ENCODE measurements around the gene CCDC51.

CCDC51 gene

DNA sequence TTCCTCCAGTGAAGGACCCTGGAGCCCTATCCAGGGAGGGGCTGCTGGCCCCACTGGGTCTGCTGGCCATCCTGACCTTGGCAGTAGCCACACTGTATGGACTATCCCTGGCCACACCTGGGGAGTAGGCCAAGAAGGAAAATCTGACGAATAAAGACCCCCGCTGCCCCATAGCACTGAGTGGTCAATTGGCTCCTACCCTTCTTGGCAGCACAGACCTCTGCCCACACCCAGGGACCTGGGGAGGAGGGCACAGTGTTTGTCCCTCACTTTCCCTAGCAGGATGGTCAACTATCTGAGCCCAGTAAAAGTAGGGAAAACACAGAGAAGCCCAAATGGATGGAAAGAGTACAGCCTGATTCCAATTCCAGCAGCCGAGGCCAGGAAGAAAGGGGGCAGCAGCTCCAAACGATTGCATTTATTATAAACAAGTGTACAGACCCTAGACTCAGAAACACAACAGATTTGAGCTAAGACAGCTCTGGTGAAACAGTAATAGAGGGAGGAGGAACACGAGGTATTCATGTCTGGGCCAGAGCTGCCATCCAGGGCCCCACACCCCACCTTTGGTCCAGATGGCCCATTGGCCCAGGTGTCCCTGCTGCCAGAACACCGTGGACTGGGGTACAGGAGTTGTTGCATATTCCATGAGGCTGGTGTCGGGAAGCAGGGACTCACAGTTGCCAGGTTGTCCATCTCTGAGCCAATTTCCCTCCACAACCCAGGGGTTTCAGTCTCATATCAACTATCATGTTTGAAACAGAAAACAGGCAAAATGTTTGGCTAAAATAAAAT is 27.8 kb upstream of the CCDC51 start:
- no peak for TF ChIP-seq GATA2 (IDR thresholded peaks at IDR 0.05; ENCODE audit: low read depth, low read length)
- TF ChIP-seq GATA3 (IDR thresholded peaks at IDR 0.05; ENCODE audit: low read depth, low read length), result no peak

DNA sequence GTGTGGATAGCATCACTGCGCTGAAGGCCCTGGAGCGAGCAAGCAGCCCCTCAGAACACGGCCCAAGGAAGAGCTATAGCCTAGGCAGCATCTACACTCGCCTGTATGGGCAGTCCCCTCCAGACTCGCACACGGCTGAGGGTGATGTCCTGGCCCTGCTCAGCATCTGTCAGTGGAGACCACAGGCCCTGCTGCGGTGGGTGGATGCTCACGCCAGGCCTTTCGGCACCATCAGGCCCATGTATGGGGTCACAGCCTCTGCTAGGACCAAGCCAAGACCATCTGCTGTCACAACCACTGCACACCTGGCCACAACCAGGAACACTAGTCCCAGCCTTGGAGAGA is 27.2 kb upstream of the CCDC51 start:
- no peak for TF ChIP-seq GATA3 (IDR thresholded peaks at IDR 0.05; ENCODE audit: low read depth, low read length)
- no peak for TF ChIP-seq GATA2 (IDR thresholded peaks at IDR 0.05; ENCODE audit: low read depth, low read length)

DNA sequence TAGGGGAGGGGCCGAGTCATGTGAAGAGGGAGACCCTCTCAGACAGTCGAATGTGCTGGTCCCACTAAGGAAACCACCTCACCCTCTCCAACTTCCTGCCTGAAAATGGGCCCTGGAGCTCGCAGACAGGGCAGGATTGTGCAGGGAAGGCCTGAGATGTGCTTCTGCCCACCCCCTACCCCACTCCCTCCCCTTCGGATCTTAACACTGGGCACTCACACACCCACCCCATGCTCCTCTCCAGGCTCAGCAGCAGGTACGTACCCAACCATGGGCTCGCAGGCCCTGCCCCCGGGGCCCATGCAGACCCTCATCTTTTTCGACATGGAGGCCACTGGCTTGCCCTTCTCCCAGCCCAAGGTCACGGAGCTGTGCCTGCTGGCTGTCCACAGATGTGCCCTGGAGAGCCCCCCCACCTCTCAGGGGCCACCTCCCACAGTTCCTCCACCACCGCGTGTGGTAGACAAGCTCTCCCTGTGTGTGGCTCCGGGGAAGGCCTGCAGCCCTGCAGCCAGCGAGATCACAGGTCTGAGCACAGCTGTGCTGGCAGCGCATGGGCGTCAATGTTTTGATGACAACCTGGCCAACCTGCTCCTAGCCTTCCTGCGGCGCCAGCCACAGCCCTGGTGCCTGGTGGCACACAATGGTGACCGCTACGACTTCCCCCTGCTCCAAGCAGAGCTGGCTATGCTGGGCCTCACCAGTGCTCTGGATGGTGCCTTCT is 26.6 kb upstream of the CCDC51 start:
- no peak for TF ChIP-seq GATA2 (IDR thresholded peaks at IDR 0.05; ENCODE audit: low read depth, low read length)
- TF ChIP-seq GATA3 (IDR thresholded peaks at IDR 0.05; ENCODE audit: low read depth, low read length), result no peak

DNA sequence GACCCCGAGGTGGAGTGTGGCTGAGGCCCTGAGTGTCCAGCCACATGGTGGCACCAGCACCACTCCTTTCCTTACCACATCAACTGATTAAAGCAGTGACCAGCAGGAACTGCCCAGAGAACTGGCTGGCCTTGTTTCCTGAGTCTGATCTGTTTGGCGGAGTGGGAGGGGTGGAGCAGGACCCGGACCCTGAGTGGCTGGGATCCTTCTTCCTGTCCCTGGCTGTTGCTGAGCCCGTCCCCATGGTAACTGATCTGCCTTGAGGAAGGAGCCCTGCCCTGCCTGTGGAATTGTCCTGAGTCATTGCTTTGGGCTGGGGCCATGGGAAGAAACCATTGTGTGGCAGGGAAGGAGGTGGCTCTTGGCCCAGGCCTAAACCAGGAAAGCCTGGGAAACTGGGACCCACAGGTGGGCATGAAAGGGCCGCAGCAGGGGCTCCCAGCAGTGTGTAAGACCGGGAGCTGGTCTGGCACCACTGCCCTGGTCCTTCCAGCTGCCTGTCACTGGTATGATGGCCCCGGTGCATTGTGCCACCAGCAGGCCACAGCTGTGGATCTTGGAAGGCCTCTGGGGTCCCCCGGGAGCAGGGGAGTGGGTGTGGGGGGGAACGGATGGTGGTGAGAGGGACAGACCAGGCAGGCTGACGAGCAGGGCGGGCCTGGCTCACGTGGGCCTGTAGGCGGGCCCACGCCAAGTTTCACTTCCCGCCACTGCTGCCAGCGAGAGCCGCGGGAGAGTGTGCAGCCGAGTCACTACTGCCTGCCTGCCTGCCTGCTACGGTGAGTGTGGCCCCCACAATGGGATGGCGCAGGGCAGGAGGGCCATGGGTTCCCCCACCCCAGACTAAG is 25.8 kb upstream of the CCDC51 start:
- no peak for TF ChIP-seq GATA2 (IDR thresholded peaks at IDR 0.05; ENCODE audit: low read depth, low read length)
- TF ChIP-seq GATA3 (IDR thresholded peaks at IDR 0.05; ENCODE audit: low read depth, low read length), result no peak

DNA sequence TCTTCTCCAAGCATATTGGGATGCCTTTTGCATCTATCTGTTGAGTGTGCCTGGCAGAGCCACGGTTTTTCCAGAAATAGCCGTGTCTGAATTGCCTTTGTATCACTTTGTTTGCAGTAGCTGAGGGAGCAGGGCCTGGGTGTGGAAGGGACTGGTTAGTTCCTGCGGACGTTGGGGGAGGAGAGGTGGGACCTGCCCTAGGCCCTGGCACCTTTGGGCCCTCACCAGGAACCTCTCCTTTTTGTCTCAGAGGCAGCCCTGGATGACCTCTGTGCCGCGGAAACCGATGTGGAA is 25.3 kb upstream of the CCDC51 start:
- TF ChIP-seq GATA2 (IDR thresholded peaks at IDR 0.05; ENCODE audit: low read depth, low read length), result no peak
- no peak for TF ChIP-seq GATA3 (IDR thresholded peaks at IDR 0.05; ENCODE audit: low read depth, low read length)

DNA sequence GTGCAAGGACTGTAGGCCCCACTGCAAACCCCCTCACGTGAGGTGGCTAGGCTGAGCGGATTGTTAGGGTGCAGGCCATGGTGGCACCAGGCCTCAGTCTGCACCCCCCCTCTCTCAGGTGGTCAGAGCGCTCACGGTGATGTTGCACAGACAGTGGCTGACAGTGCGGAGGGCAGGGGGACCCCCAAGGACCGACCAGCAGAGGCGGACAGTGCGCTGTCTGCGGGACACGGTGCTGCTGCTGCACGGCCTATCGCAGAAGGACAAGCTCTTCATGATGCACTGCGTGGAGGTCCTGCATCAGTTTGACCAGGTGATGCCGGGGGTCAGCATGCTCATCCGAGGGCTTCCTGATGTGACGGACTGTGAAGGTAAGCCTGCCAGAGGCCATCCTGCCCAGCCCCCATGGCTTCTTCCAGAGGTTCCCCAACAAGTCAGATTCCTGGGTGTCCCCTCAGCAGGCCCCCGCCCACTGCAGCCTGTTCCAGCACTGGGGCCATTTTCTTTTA is 24.8 kb upstream of the CCDC51 start:
- no peak for TF ChIP-seq GATA3 (IDR thresholded peaks at IDR 0.05; ENCODE audit: low read depth, low read length)
- no peak for TF ChIP-seq GATA2 (IDR thresholded peaks at IDR 0.05; ENCODE audit: low read depth, low read length)

DNA sequence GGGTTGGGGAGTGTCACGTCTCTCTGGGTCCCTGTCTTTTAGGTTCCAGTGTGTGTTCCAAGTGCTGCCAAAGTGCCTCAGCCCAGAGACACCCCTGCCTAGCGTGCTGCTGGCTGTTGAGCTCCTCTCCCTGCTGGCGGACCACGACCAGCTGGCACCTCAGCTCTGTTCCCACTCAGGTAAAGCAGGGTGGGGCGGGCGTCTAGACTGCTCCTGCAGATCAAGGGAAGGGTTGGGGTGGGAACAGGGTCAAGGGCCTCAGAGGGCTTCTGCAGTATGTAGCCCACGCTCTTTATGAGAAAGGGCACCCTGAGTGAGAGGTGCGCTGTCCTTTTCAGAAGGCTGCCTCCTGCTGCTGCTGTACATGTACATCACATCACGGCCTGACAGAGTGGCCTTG is 23.8 kb upstream of the CCDC51 start:
- TF ChIP-seq GATA3 (IDR thresholded peaks at IDR 0.05; ENCODE audit: low read depth, low read length), result no peak
- TF ChIP-seq GATA2 (IDR thresholded peaks at IDR 0.05; ENCODE audit: low read depth, low read length), result no peak

DNA sequence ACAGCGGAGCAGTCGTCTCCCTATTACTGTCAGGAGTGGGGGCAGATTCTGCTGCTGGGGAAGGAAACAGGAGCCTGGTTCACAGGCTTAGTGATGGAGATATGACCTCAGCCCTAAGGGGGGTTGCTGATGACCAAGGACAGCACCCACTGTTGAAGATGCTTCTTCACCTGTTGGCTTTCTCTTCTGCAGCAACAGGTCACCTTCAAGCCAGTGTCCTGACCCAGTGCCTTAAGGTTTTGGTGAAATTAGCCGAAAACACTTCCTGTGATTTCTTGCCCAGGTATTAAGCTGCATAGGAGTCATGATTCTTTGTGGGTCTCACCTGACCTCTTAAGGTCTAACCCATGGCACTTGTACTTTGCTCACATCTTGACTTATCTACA is 20.6 kb upstream of the CCDC51 start:
- TF ChIP-seq GATA3 (IDR thresholded peaks at IDR 0.05; ENCODE audit: low read depth, low read length) (no peak), GATA2 (IDR thresholded peaks at IDR 0.05; ENCODE audit: low read depth, low read length) (no peak)

DNA sequence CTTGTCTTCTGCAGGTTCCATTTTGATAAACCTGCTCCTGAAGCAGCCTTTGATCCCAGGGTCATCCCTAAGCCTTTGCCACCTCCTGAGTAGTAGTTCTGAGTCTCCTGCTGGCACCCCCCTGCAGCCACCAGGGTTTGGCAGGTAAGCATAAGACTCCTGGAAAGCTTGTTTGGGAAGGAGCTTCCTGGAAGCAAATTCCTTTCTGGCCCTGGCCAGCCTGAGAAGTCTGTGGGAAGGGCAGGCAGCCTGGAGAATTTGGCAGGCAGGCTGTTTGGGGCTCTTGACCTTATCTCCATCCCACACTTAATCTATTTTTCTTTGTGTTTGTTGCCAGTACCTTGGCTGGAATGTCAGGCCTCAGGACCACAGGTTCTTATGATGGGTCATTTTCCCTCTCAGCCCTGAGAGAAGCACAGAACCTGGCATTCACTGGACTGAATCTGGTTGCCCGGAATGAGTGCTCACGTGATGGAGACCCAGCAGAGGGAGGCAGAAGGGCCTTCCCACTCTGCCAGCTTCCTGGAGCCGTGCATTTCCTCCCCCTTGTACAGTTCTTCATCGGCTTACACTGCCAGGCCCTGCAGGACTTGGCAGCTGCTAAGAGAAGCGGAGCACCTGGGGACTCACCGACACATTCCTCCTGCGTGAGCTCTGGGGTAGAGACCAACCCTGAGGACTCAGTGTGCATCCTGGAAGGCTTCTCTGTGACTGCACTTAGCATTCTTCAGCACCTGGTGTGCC is 20.0 kb upstream of the CCDC51 start:
- TF ChIP-seq GATA3 (IDR thresholded peaks at IDR 0.05; ENCODE audit: low read depth, low read length), result no peak
- TF ChIP-seq GATA2 (IDR thresholded peaks at IDR 0.05; ENCODE audit: low read depth, low read length), result no peak

DNA sequence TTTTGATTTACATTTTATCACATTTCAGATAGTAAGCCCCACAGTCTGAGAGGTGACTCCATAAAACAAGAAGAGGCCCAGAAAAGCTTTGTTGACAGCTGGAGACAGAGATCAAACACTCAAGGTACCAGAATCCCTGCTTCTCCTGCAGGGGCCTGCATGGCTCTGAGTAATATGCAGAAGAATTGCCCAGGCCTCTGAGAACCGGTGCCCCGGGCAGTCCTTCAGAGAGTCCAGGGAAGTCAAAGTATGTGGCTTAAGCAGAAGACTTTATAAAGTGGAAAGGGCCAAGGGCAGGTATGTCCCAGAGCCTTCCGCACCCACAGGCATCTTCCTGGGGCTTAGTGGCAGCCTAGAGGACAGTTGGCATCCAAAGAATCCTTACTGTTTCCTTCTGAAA is 19.4 kb upstream of the CCDC51 start:
- TF ChIP-seq GATA2 (IDR thresholded peaks at IDR 0.05; ENCODE audit: low read depth, low read length), result no peak
- no peak for TF ChIP-seq GATA3 (IDR thresholded peaks at IDR 0.05; ENCODE audit: low read depth, low read length)

DNA sequence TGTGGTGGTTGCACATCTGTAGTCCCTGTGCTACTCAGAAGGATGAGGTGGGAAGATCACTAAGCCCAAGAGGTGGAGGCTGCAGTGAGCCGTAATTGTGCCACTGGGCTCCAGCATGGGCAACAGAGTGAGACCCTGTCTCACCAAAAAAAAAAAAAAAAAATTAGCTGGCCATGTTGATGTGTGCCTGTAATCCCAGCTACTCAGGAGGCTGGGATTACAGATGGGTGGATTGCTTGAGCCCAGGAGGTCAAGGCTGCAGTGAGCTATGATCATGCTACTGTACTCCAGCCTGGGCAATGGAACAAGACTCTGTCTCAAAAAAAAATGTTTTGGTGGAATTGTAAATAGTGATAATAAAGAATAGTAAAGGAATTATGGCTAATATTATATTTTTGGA is 16.5 kb upstream of the CCDC51 start:
- TF ChIP-seq GATA2 (IDR thresholded peaks at IDR 0.05; ENCODE audit: low read depth, low read length), result no peak
- TF ChIP-seq GATA3 (IDR thresholded peaks at IDR 0.05; ENCODE audit: low read depth, low read length), result no peak

DNA sequence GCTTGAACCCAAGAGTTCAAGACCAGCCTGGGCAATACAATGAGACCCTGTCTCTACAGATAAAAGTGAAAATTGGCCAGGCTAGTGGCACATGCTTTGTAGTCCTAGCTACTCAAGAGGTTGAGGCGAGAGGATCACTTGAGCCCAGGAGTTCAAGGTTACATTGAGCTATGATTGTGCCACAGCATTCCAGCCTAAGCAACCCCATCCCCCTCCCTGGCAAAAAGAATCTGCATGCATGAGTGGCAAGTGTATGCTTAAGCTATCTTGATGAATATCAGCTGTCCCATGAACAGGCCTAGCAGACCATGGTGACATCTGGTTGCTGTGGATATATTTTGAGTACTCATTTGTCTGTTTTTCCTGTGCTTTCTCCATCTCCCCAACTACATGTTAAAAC is 11.4 kb upstream of the CCDC51 start:
- TF ChIP-seq GATA2 (IDR thresholded peaks at IDR 0.05; ENCODE audit: low read depth, low read length) (no peak), GATA3 (IDR thresholded peaks at IDR 0.05; ENCODE audit: low read depth, low read length) (no peak)

DNA sequence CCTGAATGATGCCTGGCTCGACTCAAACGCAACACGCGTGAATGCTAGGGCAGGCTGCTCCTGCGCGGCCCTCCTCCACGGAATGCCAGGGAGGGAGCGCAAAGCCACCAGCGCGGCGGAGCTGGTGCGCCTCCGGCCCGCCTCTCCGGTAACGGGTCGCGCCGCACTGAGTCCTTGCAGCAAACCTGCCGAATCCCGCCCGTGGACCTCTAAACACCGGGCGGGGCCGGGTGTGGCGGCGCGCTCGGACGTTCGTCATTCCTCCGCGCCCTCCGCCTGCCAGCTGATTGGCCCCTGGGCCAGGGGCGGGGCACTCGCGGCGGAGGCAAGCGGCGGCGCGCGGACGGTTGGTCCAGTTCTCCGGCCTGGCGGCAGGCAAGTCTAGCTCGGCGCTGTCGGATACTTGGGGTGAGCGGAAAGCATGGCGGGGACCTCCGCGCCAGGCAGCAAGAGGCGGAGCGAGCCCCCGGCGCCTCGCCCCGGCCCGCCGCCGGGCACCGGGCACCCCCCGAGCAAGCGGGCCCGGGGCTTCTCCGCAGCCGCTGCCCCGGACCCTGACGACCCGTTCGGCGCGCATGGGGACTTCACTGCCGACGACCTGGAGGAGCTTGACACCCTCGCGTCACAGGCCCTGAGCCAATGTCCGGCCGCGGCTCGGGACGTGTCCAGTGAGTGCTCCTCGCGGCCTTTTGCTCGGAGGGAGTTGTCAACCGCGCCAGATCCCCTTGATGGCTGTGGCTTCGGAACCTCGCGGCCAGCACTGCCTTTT is 6.7 kb upstream of the CCDC51 start, which contains the start of gene ATRIP:
Gene ATRIP (plus strand): TSS at position 313 of the 769 bp plus-strand sequence. CDS start 109 bp downstream, at position 422.
- TF ChIP-seq GATA2 (IDR thresholded peaks at IDR 0.05; ENCODE audit: low read depth, low read length), result no peak
- TF ChIP-seq GATA3 (IDR thresholded peaks at IDR 0.05; ENCODE audit: low read depth, low read length), result no peak

All from SH-SY5Y (cell line).